GM19043 (cell line): Measurements from ENCODE around the gene RDX.

Source experiments
- ATAC-seq: cut with Tn5 transposase; IDR thresholded peaks from one replicate; pipeline ENCODE4 v1.9.1; 2021; ENCODE audit warnings: low read depth; ENCODE audit not compliant: unreplicated experiment

The RDX gene

DNA sequence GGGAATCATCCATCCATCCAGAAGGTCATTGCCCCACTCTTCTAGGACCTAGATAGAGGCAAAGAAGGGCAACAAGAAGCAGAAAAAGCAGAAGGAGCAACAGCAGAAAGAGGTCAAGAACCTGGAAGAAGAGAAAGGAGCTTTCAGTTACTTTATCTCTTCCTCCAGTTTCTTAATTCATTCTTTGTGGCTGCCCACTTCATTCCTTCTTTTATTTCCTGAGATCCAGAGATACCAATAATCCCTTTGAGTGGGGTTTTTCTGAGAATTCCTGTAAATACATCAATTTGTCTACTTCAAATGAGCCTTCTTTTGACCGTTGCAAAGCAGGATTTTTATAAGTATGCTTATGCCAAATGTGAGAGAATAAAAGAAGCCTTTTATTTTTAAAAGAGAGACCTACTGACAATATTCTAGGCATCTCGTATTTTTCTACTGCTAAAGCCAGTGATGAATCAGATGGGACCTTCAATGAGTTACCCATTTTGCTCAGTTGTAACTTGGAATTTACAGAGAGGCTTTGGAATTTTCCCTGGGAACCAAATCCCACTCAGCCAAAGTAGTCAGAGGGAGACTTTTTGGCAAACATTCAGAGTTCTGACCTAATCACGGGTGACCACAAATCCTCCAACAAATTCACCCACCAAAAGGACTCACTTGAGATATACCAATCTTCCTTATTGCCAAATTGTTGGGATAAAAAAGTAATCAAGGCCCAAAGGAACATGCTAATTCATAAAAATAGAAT lies 148.3 kb downstream of the RDX start:
- no peak for ATAC-seq

DNA sequence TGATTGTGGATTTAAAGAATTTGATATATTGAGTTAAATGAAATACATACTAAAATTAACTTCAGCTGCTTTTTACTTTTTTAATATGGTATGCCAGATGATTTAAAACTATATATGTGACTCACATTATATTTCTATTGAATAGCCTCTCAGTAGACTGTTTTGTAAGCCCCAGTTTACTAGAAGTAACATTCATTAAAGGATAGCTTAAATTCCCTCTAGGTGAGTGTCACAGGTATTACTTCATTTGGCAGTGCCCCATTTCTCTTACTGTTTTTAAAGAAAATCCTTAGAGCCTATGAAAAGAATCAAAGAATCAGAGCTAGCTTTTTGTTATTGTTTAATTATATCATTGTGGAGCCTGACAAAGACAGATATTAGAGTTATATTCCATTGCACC lies 154.6 kb downstream of the RDX start:
- ATAC-seq: no peak

DNA sequence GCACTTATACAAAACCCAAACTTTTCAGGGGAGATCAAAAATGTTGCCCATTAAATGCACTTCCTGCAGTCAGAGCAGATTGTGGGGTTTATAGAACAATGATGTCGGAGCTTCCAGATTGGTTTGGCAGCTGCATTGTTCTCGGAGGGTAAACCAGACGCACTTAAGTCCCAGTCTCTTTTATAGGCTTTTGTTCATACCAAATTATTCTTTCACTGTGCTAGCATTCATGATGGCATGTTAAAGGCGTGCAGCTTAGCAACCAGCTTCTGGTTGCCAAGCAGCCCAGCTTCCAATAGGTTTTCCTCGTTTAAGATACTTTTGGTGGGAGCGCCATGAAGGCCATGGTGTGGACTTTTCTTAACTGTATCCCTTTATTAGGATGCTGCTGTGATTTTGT lies 162.3 kb downstream of the RDX start:
- ATAC-seq: no peak

DNA sequence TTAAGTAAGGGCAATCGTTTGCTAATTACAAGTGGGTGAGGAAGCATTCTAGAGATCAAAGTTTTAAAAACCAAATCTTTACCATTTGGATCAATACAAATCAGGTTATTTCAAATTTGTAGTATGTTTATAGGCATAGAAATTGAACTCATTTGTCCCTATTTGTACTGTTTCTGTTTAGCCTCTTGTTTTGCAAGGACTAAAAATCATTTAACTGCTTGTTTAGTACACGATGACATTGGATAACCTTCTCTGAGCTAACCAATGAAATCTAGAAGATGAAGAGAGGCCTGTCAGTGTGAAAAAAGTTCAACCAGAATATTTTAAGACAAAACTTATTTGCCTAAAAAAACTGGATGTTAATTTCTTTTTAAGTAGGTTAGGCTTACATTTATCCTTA lies 163.3 kb downstream of the RDX start:
- ATAC-seq: no peak

DNA sequence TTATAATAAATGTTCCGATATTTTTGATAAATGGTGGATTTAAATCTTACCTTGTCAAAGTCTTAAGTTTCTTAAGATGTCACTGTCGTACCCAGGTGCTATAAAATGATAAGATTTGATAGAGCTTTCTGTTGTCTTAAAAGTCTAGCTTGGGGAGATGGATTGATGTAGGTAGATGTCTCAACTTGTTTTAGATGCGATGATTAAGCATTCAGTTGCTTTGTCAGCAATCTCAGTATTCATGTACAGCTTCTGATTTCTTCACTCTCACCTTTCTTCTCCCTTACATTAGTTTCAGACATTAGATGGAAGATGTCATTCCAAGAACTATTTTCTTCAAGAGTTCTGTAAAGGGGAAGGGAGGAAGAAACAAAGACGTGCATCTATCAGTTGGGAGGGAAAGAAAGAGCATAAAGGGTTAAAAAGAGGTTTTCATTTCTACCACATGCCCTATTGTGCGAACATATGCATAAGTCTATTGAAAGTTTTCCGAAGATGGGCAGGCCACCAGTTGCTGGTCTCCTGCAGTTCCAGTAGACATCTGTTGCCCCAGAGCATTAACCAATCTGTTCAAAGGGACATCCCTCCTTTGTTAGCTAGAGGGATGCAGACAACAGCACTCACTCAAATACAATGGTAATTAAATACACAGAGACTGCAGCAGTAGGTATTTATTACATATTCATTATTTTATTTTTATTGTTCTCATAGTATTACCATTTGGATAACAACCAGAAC lies 164.9 kb downstream of the RDX start:
- no peak for ATAC-seq

DNA sequence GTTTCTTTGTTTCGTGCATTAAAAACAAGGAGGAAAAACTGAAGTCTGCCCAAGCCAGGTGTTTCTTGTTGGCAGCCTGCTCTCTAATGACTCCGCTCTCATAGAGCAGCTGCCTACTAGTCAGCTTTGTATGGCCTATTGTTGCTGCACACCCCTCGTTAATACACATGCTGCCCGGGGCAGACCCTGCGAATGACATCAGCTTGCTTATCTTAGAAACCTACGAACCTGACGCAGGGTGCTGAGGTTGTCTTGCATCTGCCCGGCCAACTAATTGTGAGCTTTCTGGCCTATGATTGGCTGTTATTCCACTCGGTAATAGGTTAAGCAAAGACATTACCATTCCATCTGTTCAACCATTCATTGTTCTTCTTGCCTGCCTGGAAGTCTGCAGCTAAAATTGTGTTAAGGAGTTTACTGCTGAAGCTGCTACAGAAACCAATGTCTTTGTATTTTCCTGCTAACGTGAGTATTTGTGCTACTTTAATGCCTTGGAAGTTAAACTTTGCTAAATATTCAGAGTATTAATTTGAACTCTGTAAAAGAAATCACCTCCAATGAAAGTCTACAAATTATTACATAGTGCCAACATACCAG lies 165.7 kb downstream of the RDX start:
- ATAC-seq: no peak

DNA sequence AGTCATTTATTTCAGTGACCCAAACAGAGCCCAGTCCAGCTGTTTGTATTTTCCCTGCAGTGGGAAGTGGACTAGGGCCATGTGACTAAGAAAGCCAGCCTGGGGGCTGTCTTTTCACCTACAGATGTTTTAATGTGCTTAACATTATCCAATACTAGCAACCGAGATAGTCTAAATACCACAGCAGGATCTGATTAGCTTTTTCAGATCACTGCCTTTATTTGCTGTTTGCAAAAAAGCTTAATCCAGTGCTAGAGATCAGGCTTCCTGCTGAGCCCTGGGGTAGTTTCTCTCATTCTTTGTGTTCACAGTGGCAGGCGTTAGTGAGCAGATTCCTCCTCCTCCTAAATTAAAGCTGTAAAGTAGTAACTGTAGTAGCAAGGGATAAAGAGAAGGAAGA lies 168.3 kb downstream of the RDX start:
- ATAC-seq: no peak

DNA sequence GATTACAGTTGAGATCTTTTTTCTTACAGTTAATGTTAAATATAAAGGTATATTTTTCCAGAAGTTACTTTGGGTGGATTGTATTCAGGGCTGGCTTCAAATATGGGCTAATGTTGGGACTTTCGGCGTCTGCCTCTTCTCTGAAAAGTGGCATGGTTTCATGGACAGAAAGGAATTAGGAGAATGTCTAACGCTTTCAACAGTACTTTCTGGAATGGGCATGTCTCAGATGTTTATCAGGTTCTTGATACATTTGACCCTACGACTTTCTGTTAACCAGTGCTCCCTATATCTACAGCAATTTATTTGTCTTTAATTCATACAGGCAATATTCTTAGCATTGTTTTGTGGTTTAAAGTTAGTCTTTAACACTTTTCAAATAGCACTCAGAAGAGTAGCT lies 169.5 kb downstream of the RDX start:
- ATAC-seq: no peak

DNA sequence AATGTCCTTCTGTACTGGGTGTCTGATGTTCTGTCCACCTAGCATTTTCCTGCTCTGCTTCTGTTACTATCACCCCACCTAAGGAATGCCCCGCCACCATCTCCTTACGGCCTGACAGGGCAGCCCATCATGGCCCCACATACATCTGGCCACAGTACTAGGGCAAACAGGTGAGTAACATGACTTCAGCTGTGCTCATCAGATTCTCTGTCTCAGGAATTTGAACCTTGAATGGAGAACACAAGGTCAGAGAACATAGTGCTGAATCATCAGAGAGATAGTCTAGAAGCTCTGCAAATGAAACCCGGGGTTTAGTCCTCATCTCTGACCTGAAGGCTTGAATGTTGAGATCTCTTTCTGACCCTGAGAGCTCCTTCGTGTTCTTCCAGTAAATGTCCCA lies 170.8 kb downstream of the RDX start:
- no peak for ATAC-seq
